Right lobe of liver (tissue), 6 donors: ENCODE data around the gene ST6GALNAC1. TPM values are rescaled to one million over a fixed set of nuclear protein-coding genes. Genes with fewer than 3 reads are reported as not detected.

Experiments used
- ATAC-seq, 4 donors: fragments of 200-7000 bp; cut with Tn5 transposase; one replicate each; pipeline ENCODE4 v1.9.1; 2020; ENCODE audit warnings: mild to moderate bottlenecking in 4 of 4, moderate library complexity in 4 of 4
- DNase-seq, 3 donors: peaks; one replicate each; pipeline ENCODE4 v3.0.0-alpha.2; 2020
- H3K27ac ChIP-seq, 3 donors: fragments of 200-600 bp; one replicate each; pipeline ENCODE4 v1.8.0; 2022
- H3K27me3 ChIP-seq, 2 donors: fragments of 200-600 bp; one replicate each; pipeline ENCODE4 v1.8.0; 2022
- H3K36me3 ChIP-seq, 4 donors: fragments of 200-600 bp; sonication (generic) in 1 of 4; one replicate each; pipeline versions ENCODE4 v1.5.1 to v1.8.0; 2017 to 2022; ENCODE audit warnings: control low read depth in 1 of 4
- H3K4me1 ChIP-seq, 4 donors: fragments of 200-600 bp; sonication (generic) in 1 of 4; one replicate each; pipeline versions ENCODE4 v1.5.1 to v1.8.0; 2017 to 2022; ENCODE audit warnings: control low read depth in 1 of 4
- H3K4me3 ChIP-seq, 3 donors: fragments of 200-600 bp; one replicate each; pipeline ENCODE4 v1.8.0; 2022
- H3K9me3 ChIP-seq, 4 donors: fragments of 200-600 bp; sonication (generic) in 1 of 4; one replicate each; pipeline versions ENCODE4 v1.5.1 to v1.8.0; 2017 to 2022; ENCODE audit warnings: control low read depth in 1 of 4
- CTCF ChIP-seq, 4 donors: fragments of 200-600 bp in 3 of 4; fragments of 450-650 bp in 1 of 4; IDR thresholded peaks; one replicate each; pipeline versions ENCODE4 v1.5.1 to v1.8.0; 2016 to 2022; ENCODE audit warnings: antibody characterized with exemption in 4 of 4, mild to moderate bottlenecking in 2 of 4
- POLR2A ChIP-seq: fragments of 450-650 bp; IDR thresholded peaks from one replicate; pipeline ENCODE4 v1.6.1; 2017; ENCODE audit warnings: antibody characterized with exemption, mild to moderate bottlenecking
- WGBS: methylation state at CpG from one replicate; pipeline ENCODE4 v1.1.6; 2018; ENCODE audit warnings: low coverage, low lambda C conversion rate; ENCODE audit not compliant: insufficient coverage; ENCODE audit errors: missing lambda C conversion rate; 5-methylcytosine and 5-hydroxymethylcytosine counted together
- intact Hi-C, 2 donors: fragments of 100-400 bp; cut with DNase I; formaldehyde crosslinking; loops; one replicate each; pipeline versions ENCODE4 v1.11.2 to v1.14.1; 2022
- total RNA-seq, 6 experiments: library from RNA; depleted of rRNA in 2 of 6; stranded (reverse); fragments of >200 nt in 2 of 6; fragmentation: NEBNext Ultra II Directional in 3 of 6; extraction: Animal tissue kit (Norgen Biotek cat#: 25700) in 3 of 6; gene quantifications; one replicate each; pipeline versions ENCODE4 v1.1.0 to v1.2.4, GENCODE V29; 2016 to 2023
- donor health status: DM: no; HTN: yes; CAD: no.
- donor health status: DM: no; HTN: no; CAD: no.
- donor health status: DM: no; HTN: no; CAD: no.
- donor health status: DM: no; HTN: yes; CAD: no.
- donor health status: DM: no; HTN: yes; CAD: no.

Gene ST6GALNAC1
- total RNA-seq, 6 experiments from 2014 or later: 0.42 to 1.4 (median 0.62) TPM; not detected in 3

- no peak for TF ChIP-seq CTCF (IDR thresholded peaks at IDR 0.05)
- no peak for TF ChIP-seq POLR2A
- H3K27ac ChIP-seq: no peak overlapping the region
- H3K9me3 ChIP-seq: no peaks in the 10 kb centered on the region
- peaks cover 0 to 15% (median 6%) of the 10 kb centered on the region in 4 donors for H3K4me1 ChIP-seq
- no peak for ATAC-seq
- H3K36me3 ChIP-seq: no peaks in the 10 kb centered on the region
- no peak overlapping the region for H3K4me3 ChIP-seq
- WGBS: 85% methylated on average over 7 of the region's 8 CpGs
- no peaks in the 10 kb centered on the region for H3K27me3 ChIP-seq
- DNase-seq: peak in 1 of 3 donors; percentile 33
- intact Hi-C loops: no loop called here
Measured at GRCh38 chr17:76601065-76601464, 42.5 kb downstream of the ST6GALNAC1 start.

DNA sequence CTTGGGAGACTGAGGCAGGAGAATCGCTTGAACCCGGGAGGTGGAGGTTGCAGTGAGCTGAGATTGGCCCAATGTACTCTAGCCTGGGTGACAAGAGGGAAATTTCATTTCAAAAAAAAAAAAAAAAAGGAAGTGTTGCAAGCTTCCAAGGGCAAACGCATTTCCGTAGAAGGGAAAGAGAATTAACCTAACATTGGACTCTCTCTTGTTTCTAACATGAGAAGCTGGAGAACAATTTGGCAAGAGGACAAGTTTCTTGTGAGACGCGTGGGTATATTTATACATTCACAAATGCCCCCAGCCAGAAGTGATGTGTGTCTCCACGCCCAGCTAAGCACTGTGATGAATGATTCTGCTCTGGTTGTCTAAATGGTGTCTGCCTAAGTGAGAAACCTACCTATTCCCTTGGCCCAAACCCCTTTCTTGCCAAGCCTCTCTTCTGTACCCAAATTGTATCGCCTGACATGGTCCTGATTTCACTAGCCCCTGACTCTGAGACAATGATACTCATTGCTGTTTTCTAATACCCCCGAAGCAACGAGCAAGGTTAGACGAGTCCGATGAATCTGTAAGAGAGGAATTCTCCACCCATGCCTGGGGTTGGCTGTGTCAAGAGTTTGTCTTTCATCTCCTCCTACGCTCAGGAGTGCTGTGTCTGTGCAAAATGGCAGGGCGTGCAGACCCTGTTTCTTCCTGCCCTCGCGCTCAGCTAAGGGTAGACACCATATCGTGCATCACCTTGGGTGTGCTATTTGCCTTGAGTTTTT lies 43.7 kb downstream of the ST6GALNAC1 start:
- ATAC-seq: peak in 2 of 4 donors; percentile 3 to 7
- Histone ChIP-seq H3K27ac (no peak overlapping the region), H3K27me3 (no peaks in the 10 kb centered on the region), H3K4me3 (no peak overlapping the region), H3K36me3 (no peaks in the 10 kb centered on the region), H3K9me3 (no peaks in the 10 kb centered on the region), H3K4me1 (peaks cover 0 to 15% (median 6%) of the 10 kb centered on the region in 4 donors)
- TF ChIP-seq POLR2A: no peak
- no peak for TF ChIP-seq CTCF (IDR thresholded peaks at IDR 0.05)
- WGBS: 69% methylated on average over 16 of the region's 17 CpGs
- intact Hi-C loops: no loop called here
- peak in 1 of 3 donors; percentile 31 for DNase-seq

DNA sequence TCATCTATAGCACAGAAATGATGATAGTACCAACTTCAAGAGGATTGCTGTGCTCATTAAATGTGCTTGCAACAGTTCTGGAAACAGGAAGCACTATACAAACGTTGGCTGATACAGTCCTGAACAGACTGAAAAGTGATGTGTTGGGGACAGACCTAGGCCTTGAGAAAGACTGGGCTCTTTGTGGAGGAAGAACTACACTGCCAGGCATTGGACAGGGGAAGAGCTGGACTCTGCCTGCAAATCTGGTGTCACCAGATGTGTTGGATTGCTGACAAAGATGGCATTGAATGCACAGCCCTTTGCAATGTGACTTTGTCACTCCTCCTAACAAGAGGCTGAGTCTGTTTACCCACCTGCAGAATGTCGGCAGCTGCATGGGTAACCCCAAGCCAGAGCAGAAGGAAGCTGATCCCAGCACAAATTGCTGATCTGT lies 45.5 kb downstream of the ST6GALNAC1 start:
- intact Hi-C loops: no loop called here
- TF ChIP-seq CTCF (IDR thresholded peaks at IDR 0.05) (no peak), POLR2A (no peak)
- Histone ChIP-seq H3K9me3 (no peaks in the 10 kb centered on the region), H3K4me3 (no peak overlapping the region), H3K36me3 (no peaks in the 10 kb centered on the region), H3K27me3 (no peaks in the 10 kb centered on the region), H3K4me1 (peaks cover 0 to 15% (median 6%) of the 10 kb centered on the region in 4 donors), H3K27ac (peak overlapping the region in 2 of 3 donors; percentile 40 to 82)
- peak in 3 of 4 donors; percentile 1 to 12 (median 3) for ATAC-seq
- no peak for DNase-seq
- 17% methylated on average over 2 of the region's 2 CpGs for WGBS

DNA sequence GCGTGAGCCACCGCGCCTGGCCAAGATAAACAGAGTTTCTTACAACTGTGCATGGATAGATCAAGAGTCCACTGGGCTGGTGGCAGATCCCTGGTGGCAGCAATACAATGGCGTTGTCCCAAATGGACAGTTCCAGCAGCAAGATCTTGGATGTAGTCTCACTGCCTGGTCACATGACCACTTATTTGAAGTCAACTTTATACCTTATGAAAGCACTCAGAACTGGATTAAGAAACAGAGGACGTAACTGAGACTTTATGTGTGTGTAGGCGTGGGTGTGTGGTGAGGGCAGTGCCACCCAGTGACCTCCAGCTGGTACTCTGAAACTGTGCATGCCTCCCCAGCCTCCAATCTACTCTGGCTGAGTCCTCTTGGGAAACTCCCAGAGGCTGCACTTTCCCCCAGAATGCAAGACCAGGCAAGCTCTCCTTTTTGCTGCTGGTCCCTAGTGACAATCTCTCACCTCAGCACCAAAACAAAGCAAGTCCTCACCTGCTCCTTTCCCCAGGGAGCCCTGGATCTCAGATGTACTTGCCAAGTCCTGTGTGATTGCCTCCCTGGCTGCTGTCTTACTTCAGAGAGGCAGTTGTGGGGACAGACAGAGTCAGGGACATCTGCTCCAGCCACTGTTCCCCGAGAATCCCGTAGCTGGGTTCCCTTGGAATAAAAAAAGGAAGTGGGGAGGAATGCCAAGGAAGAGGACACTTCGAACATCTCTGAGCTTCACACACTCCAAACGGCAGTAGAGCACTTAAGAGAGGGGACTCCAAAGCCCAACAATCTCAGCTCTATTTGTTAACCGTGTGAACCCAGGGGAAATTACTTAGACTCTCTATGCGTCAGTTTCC lies 46.2 kb downstream of the ST6GALNAC1 start:
- WGBS: 51% methylated on average over 9 of the region's 12 CpGs
- intact Hi-C loops: no loop called here
- Histone ChIP-seq H3K4me3 (no peak overlapping the region), H3K4me1 (peaks cover 0 to 15% (median 6%) of the 10 kb centered on the region in 4 donors), H3K9me3 (no peaks in the 10 kb centered on the region), H3K27ac (peak overlapping the region in 2 of 3 donors; percentile 65 to 83), H3K36me3 (no peaks in the 10 kb centered on the region), H3K27me3 (no peaks in the 10 kb centered on the region)
- DNase-seq (peak; percentile 51 to 93 (median 83)), ATAC-seq (peak; percentile 81 to 88 (median 84))
- TF ChIP-seq CTCF (IDR thresholded peaks at IDR 0.05): no peak
- no peak for TF ChIP-seq POLR2A
